Pulmonary artery endothelial cell (primary cell): ENCODE measurements around the gene OPN1MW3. TPM values are rescaled to one million over a fixed set of nuclear protein-coding genes. Genes with fewer than 3 reads are reported as not detected.
"Not testable (repeated sequence)": the region's sequence is repeated elsewhere in the genome, so short reads cannot be mapped to it uniquely, and the experiment has no call there.

Experiments used
- DNase-seq: peaks from one replicate; pipeline ENCODE4 v3.0.0-alpha.2; 2011; ENCODE audit warnings: low read depth, low spot score
- total RNA-seq: library from RNA; depleted of rRNA; stranded (reverse); fragments of >200 nt; gene quantifications from 2 replicates; pipeline ENCODE4 v1.2.3, GENCODE V29; 2014

OPN1MW3 gene
- total RNA-seq, 1 donor from 2014 or later = not detected

- DNase-seq = no peak
Observed at GRCh38 chrX:154295664-154296310, 38.4 kb downstream of the OPN1MW3 start, which contains the start of gene TKTL1. Gene TKTL1, plus strand, starts transcription at chrX:154295795. Its CDS starts 65 bp downstream, at chrX:154295860.

- DNase-seq = no peak
Observed at GRCh38 chrX:154296731-154297130, 39.3 kb downstream of the OPN1MW3 start.

GRCh38 chrX:154298312-154298711 lies 40.9 kb downstream of the OPN1MW3 start:
- no peak for DNase-seq

- DNase-seq = no peak
Observed at GRCh38 chrX:154300816-154301215, 43.4 kb downstream of the OPN1MW3 start.

- not testable (repeated sequence) for DNase-seq
Observed at GRCh38 chrX:154302998-154303397, 45.6 kb downstream of the OPN1MW3 start.

GRCh38 chrX:154303476-154303875 lies 46.1 kb downstream of the OPN1MW3 start:
- no peak for DNase-seq

GRCh38 chrX:154304846-154305245 lies 47.5 kb downstream of the OPN1MW3 start:
- DNase-seq = no peak

GRCh38 chrX:154305541-154306205 lies 48.3 kb downstream of the OPN1MW3 start:
- no peak for DNase-seq

GRCh38 chrX:154307202-154307601 lies 49.8 kb downstream of the OPN1MW3 start:
- no peak for DNase-seq

- DNase-seq = no peak
Observed at GRCh38 chrX:154308108-154308946, 50.9 kb downstream of the OPN1MW3 start.

GRCh38 chrX:154309041-154309775 lies 51.8 kb downstream of the OPN1MW3 start:
- no peak for DNase-seq

- DNase-seq = no peak
Observed at GRCh38 chrX:154310616-154311536, 53.5 kb downstream of the OPN1MW3 start.

- no peak for DNase-seq
Observed at GRCh38 chrX:154312116-154312515, 54.7 kb downstream of the OPN1MW3 start.

- DNase-seq = no peak
Observed at GRCh38 chrX:154313147-154313546, 55.8 kb downstream of the OPN1MW3 start.

- DNase-seq = no peak
Observed at GRCh38 chrX:154315416-154315815, 58.0 kb downstream of the OPN1MW3 start.

- DNase-seq = no peak
Observed at GRCh38 chrX:154317391-154317995, 60.1 kb downstream of the OPN1MW3 start.

GRCh38 chrX:154320406-154320805 lies 63.0 kb downstream of the OPN1MW3 start:
- no peak for DNase-seq
